ENCODE data around the gene KCNJ9.

Gene KCNJ9

GRCh38 chr1:160043543-160043942 is 37.8 kb upstream of the KCNJ9 start:
- Histone ChIP-seq H3K79me2 (ENCODE audit: insufficient read depth, low read length) (no peaks in the 10 kb centered on the region), H3K4me2 (ENCODE audit: insufficient read depth, low read length) (no peak overlapping the region), H4K20me1 (ENCODE audit: insufficient read depth, low read length) (no peaks in the 10 kb centered on the region), H3K27me3 (ENCODE audit: insufficient read depth, low read length, poor library complexity) (no peaks in the 10 kb centered on the region), H3K4me3 (ENCODE audit: low read depth in 1 of 2, low read length in 2 of 2) (no peak overlapping the region), H3K27ac (ENCODE audit: low read length) (no peak overlapping the region), H3K9me3 (ENCODE audit: insufficient read depth, low read length, severe bottlenecking) (no peaks in the 10 kb centered on the region), H2AFZ (ENCODE audit: low read depth, low read length) (no peak overlapping the region), H3K9ac (ENCODE audit: low read depth, low read length) (no peak overlapping the region), H3K36me3 (ENCODE audit: insufficient read depth, low read length) (no peaks in the 10 kb centered on the region), H3K4me1 (ENCODE audit: insufficient read depth, low read length) (peaks cover 6% of the 10 kb centered on the region)
- no peak for TF ChIP-seq EZH2 (IDR thresholded peaks at IDR 0.05; ENCODE audit: borderline replicate concordance, low read depth, low read length, severe bottlenecking)
- no peak for TF ChIP-seq CTCF (IDR thresholded peaks at IDR 0.05; ENCODE audit: borderline replicate concordance, extremely low read depth, low read length, poor library complexity, severe bottlenecking)
- DNase-seq (no peak), ATAC-seq (ENCODE audit: insufficient read depth, low read depth) (no peak)

DNA sequence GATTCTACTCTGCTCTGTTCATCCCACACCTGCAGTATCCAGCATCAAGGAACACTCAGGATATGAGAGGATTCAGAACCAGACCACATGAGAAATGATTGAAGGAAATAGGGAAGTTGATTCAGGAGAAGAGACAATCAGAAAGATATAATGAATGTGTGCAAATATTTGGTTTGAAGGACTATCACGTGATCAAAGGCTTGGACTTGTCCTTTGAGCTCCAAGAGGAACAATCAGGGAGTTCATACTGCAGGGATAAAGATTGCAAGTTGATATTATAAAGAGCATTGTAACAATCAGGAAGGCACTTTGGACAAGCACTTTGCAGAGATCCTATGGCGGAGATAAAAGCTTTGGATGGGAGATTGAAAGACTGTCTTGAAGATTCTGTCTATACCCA is 35.7 kb upstream of the KCNJ9 start:
- Histone ChIP-seq H3K4me1 (ENCODE audit: insufficient read depth, low read length) (peaks cover 6% of the 10 kb centered on the region), H3K79me2 (ENCODE audit: insufficient read depth, low read length) (no peaks in the 10 kb centered on the region), H3K4me2 (ENCODE audit: insufficient read depth, low read length) (no peak overlapping the region), H3K36me3 (ENCODE audit: insufficient read depth, low read length) (no peaks in the 10 kb centered on the region), H3K9me3 (ENCODE audit: insufficient read depth, low read length, severe bottlenecking) (no peaks in the 10 kb centered on the region), H3K27ac (ENCODE audit: low read length) (no peak overlapping the region), H3K4me3 (ENCODE audit: low read depth in 1 of 2, low read length in 2 of 2) (no peak overlapping the region), H3K9ac (ENCODE audit: low read depth, low read length) (no peak overlapping the region), H3K27me3 (ENCODE audit: insufficient read depth, low read length, poor library complexity) (no peaks in the 10 kb centered on the region), H4K20me1 (ENCODE audit: insufficient read depth, low read length) (no peaks in the 10 kb centered on the region), H2AFZ (ENCODE audit: low read depth, low read length) (no peak overlapping the region)
- DNase-seq (no peak), ATAC-seq (ENCODE audit: insufficient read depth, low read depth) (no peak)
- TF ChIP-seq CTCF (IDR thresholded peaks at IDR 0.05; ENCODE audit: borderline replicate concordance, extremely low read depth, low read length, poor library complexity, severe bottlenecking), result no peak
- TF ChIP-seq EZH2 (IDR thresholded peaks at IDR 0.05; ENCODE audit: borderline replicate concordance, low read depth, low read length, severe bottlenecking), result no peak

DNA sequence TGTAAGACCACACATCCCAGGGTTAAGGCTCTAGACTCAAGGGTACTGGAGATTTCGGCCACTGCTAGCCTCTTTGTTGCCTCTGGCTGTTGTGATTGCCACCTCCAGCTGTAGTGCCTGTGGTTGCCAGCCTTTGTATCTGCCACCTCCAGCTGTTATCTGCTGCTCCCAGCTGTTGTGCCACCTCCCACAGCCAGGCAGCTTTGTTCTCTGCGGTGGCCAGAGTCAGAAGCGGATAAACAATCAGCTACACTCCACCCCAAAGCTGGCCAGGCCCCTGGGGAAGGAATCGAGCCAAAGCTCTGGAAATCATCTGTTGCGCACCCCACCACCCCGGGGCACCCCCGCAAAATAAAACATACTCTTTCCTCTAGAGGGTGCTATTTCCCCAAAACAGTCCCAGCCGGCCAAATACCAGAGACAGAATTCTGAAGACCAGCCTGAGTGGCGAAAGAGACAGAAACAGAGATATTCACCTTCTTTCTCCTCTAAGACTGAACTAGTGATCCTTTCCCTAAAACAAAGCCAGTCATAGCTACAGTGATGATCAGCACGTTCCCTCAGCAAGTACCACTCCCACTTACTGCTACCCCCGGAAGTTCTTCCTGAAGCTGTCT is 34.7 kb upstream of the KCNJ9 start:
- Histone ChIP-seq H2AFZ (ENCODE audit: low read depth, low read length) (no peak overlapping the region), H3K4me3 (ENCODE audit: low read depth in 1 of 2, low read length in 2 of 2) (no peak overlapping the region), H3K36me3 (ENCODE audit: insufficient read depth, low read length) (no peaks in the 10 kb centered on the region), H4K20me1 (ENCODE audit: insufficient read depth, low read length) (no peaks in the 10 kb centered on the region), H3K79me2 (ENCODE audit: insufficient read depth, low read length) (no peaks in the 10 kb centered on the region), H3K27ac (ENCODE audit: low read length) (no peak overlapping the region), H3K27me3 (ENCODE audit: insufficient read depth, low read length, poor library complexity) (no peaks in the 10 kb centered on the region), H3K4me2 (ENCODE audit: insufficient read depth, low read length) (peak overlapping the region; percentile 21), H3K9ac (ENCODE audit: low read depth, low read length) (no peak overlapping the region), H3K4me1 (ENCODE audit: insufficient read depth, low read length) (peaks cover 6% of the 10 kb centered on the region), H3K9me3 (ENCODE audit: insufficient read depth, low read length, severe bottlenecking) (no peaks in the 10 kb centered on the region)
- ATAC-seq (ENCODE audit: insufficient read depth, low read depth) (peak; percentile 62), DNase-seq (peak; percentile 11)
- TF ChIP-seq CTCF (IDR thresholded peaks at IDR 0.05; ENCODE audit: borderline replicate concordance, extremely low read depth, low read length, poor library complexity, severe bottlenecking) (peak; percentile 61), EZH2 (IDR thresholded peaks at IDR 0.05; ENCODE audit: borderline replicate concordance, low read depth, low read length, severe bottlenecking) (no peak)

Measured in DND-41 (cell line).